Raji (cell line): ENCODE measurements around the gene DMAC2L.
A peak's percentile ranks its signal among the peaks of the same experiment; 100 is the strongest.

ENCODE experiments used
- POLR2A ChIP-seq: IDR thresholded peaks from 2 replicates; pipeline ENCODE4 v1.6.1; 2011; ENCODE audit warnings: low read depth, low read length, control low read depth; ENCODE audit not compliant: insufficient read depth

The DMAC2L gene

DNA sequence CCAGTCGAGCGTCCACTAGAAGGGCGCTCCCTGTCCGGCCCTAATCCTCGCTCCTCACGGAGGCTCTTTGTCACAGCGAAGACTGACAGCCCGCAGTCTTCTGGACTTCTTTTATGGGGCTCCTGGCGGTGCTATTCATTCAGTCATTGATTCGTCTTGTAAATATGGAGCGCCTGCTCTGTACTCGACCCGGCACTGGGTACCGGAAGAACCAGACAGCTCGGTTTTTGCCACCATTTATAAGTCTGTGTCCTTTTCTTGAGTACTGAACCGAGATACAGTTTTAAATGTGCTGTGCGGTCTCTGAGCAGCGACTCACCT lies 570 bp downstream of the DMAC2L start:
- peak; percentile 70; the same call in 1 of the 2 replicates for TF ChIP-seq POLR2A

DNA sequence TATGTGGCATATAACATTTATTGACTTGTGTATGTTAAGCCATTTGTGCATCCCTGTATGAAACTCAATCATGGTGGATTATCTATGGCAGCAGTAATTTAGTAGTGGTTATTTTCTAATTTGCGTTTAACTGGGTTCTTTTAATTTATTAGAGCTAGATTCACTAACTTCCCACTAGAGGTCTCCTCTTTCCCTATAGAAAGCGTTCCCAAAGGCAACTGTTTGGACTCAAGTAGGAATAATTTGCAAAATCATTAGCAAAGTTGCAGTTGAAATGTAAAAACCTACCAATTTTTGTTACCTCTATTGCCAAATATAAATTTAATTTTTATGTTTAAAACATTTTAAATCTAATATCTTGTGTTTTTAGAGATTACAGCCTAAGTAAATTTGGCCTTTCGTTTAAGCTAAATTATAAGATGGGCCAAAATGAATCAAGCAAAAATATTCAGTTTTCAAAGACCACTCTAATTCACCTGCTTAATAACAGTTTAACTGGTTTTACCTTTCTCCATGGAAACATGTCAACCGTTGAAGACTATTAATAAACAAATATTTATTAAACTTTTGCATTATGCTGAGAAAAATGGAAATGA lies 6.0 kb downstream of the DMAC2L start:
- no peak for TF ChIP-seq POLR2A

DNA sequence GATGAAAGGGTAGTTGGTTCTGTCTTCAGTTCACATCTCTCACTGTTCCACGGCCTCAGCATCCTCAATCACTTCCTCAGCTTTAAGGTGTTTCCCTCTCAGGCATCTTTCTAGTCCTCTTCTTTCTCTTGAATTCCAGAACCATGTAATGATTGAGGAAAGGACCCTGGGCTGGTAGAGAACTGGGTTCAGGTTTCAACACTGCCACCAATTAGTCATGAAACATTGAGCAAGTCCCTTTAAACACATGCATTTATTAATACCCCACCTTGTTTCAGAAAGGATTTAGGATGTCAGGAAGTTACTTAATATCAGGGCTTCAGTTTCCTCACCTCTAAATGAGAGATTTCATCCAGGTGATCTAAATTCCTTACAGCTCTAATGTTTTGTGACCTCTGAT lies 7.2 kb downstream of the DMAC2L start:
- no peak for TF ChIP-seq POLR2A

DNA sequence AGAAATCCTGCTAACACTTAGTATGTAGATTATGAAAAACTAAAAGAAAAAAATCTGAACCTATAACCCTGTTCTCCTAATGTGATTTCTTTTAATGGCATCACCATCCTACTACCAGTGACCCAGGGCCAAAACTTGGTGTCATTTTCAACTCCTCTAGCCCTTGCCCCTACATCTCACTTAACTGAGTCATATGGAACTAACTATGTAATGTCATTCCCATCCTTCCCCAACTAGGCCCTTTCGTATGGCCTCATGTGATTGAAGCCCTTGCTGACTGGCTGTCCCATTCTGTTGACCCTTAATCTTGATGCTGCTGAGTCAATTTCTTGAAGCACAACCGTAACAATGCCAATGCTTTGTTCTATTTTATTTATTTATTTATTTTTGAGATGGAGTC lies 7.6 kb downstream of the DMAC2L start:
- no peak; the same call in 1 of the 2 replicates for TF ChIP-seq POLR2A

DNA sequence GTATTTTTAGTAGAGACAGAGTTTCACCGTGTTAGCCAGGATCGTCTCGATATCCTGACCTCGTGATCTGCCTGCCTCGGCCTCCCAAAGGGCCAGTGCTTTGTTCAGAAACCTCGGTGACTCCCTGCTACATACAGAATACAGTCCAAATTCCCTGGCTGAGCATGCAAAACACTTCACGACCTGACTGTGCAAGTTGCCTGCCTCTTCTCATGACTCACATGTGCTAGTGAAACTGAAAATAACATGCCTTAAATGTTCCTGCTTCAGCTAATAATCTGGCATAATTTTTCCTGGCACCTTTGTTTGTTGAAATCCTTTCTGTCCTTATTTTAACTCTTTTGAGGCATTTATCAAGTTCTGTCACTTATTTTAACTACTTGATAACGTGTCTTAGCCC lies 8.2 kb downstream of the DMAC2L start:
- peak; percentile 4; the same call in 1 of the 2 replicates for TF ChIP-seq POLR2A

DNA sequence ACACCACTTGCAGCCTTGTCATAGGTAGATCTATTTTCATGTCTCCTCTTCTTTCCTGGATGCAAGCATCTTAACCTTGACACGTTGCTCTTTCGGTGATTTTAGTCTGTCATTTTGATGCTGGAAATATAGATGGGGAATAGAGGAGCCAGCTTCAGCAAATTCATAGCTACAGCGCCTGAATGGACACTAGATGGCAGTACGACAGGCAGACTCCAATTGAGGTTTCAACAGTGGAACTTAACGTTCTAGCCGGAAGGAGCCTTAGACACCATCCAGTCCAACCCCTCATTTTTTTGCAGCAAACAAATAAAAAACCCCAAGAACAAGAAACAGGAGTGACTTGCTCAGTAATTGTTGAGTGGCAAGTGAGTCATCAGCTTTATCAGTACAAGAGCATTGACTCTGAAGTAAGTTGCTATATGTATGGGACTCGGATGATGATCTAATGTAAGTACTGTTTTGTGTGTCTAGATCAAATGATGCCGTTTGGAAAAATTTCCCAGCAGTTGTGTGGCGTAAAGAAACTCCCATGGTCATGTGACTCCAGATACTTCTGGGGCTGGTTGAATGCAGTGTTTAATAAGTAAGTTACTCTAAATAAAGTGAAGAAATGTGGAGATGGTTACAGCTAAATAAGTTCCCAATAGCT lies 9.0 kb downstream of the DMAC2L start:
- no peak; the same call in 1 of the 2 replicates for TF ChIP-seq POLR2A

DNA sequence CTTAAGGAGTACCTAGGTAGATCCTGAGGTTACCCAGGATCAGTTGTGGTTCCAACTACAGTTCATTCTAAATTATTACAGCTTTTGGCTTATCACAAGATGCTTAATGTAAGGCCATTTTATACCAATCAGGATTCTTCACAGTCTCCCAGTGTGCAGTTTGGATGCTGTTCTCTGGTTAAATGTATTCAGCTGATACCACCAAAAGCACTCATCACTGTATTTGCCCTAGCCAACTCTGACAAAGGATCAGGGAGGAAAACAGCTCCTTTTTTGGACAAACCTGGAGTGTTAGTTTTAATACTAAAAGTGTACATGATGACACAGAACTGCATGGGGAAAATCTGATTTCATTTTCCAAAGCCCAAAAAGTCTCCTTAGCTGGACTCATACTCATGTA lies 19.5 kb downstream of the DMAC2L start:
- no peak for TF ChIP-seq POLR2A

DNA sequence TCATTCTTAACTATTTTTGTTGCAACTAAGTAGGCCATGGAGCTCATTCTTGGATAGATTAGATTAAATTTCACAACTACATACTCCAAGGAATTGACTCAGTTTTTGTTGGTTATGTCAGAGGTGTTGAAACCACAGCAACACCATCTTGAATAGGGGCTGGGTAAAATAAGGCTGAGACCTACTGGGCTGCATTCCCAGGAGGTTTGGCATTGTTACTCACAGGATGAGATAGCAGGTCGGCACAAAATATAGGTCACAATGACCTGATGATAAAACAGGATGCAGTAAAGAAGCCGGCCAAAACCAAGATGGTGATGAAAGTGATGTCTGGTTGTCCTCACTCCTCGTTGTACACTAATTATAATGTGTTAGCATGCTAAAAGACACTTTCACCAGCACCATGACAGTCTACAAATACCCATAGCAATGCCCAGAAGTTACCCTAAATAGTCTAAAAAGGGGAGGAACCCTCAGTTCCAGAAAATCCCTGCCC lies 20.9 kb downstream of the DMAC2L start:
- no peak for TF ChIP-seq POLR2A

DNA sequence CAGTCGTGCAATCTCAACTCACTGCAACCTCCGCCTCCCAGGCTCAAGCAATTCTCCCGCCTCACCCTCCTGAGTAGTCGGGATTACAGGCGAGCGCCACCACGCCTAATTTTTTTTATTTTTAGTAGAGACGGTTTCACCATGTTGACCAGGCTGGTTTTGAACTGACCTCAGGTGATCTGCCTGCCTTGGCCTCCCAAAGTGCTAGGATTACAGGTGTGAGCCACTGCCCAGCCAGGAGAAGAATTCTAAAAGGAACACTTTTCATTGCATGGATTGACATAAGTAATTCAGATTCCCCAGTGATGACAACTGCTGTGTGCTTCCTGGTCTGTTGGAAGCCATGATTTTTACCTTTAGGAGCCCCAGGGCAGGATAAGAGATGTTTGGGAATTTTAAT lies 22.1 kb downstream of the DMAC2L start:
- TF ChIP-seq POLR2A: no peak

DNA sequence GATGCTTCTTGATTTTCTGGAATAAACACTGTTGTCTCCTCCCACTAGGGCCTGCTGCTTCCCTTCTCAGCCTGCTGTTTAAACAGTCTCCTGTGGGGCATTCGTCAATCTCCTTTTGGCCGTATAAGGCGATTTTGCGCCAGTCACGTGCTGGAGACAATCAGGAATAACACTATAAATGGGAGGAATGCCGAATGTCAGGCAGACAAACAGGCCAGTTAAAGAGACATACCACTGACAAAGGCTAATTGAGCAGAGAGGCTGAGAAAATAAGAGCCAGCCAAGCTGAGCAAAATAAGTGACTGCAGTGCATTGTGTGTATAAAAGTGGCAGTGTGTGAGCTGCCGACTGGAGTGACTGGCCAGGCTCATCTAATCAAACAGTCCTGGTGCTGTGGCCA lies 23.3 kb downstream of the DMAC2L start:
- no peak for TF ChIP-seq POLR2A

DNA sequence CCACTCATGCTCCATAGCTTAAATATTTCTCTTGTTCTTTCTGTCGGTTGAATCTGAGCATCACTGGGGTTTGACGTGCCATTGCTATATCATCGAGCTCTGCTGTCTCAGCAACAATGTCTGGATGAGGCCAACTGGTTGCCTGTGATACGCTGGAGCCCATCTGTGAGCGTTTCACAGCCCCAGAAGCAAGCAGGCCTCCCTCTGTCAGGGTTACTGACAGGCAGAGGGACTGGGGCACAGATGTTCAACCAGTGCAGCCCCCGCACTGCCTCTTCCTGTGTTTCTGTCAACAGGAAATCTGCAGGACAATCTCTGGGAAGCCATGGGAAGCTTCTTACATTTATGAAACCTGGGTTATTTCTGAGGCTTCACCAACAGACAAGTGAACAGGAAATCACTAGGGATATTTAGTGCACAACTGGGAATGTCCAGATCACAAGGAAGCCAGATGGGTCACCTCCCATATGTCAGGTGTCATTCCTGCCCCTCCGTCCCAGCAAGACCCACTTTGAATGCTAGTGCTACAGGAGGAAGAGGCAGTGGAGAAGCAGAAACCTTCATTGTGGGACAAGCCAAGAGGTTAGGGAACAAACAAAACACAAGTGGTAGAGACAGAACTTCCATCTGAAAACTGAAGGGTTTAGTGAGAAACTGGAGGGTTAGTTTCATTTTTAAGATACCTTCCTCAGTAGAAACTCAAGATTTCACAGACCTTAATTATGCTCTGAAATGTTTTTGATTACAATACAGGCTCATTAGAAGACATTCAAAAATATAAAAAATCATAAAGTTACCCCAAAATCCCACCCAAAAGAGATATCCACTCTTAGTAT lies 24.1 kb downstream of the DMAC2L start:
- TF ChIP-seq POLR2A: no peak

DNA sequence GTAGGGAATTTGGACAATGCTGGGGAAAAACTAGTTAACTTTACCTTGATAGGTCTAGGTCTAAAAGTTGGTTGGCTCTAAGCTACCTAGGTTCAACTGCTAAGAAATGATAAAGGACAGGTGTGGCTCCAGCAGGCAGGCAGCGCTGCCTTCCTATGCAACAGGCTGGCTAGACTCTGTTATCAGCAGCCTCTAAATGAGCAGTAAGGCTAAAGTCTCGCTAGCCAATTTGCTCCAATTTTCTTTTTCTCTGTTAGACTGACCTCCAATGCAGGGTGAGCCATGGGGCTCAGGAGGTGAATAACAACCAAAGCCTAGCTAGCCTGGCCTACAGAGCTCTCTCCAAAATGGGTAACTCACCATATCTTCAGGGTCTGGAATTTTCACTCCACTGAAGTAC lies 26.5 kb downstream of the DMAC2L start:
- TF ChIP-seq POLR2A: no peak

DNA sequence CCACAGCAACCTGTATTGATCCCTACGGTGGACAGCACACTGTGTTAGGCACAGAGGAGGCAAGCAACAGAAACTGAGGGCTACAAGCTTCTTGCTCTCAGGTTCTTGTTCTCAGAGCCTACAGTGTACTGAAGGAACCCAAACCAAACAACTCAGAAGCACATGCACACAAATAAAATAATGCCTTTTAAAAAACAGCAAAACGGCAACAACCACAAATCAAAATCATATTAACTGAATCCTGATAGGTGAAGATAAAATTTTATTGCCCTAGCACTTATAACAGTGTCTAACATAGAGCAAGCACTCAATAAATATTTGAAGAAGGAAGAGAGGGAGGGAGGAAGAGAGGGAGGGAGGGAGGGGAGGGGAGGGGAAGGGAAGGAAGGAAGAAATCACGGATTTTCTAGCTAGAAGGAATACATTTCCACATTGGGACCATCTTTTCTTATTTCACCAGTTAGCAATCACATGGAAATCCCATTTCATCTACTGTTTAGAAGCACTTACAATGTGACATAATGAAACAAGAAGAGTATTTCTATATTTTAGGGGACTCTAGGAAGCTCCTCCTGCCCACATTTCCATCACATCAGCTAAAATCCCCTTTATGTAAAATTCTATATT lies 27.2 kb downstream of the DMAC2L start:
- TF ChIP-seq POLR2A: no peak

DNA sequence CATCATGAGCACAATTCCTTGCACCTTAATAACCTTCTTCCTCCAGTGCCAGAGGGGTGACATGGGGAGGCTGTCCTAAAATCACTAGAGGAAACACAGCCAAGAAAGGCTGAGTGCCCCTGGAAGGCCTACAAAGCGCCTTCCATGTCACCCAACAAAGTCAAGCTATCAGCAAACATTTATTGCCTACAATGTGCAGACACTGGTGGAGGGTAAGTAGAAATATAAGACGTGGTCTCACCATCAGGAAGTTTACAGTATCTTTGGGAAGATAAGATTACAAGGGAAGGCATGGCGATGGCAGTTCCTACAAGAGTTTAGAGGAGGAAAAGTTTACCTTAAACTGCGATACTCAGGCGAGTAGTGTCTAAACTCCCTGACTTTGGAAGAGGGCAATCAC lies 27.9 kb downstream of the DMAC2L start:
- TF ChIP-seq POLR2A: no peak

DNA sequence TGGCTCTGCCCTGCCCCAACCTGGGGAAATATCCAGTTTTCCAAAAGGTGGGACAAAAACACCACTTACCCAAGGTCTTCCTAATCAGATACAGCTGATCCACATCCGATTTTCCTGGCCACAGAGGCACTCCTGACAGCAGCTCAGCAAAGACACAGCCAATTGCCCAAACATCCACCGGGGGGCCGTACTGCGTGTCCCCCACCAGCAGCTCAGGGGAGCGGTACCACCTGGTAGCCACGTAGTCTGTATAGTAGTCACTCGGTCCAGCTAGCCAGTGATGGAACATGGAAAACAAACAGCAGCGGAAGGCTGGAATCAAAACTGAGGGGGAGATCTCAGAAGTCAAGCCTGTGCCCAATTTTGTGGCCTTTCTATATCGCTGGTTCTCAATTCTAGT lies 28.8 kb downstream of the DMAC2L start:
- TF ChIP-seq POLR2A: no peak

DNA sequence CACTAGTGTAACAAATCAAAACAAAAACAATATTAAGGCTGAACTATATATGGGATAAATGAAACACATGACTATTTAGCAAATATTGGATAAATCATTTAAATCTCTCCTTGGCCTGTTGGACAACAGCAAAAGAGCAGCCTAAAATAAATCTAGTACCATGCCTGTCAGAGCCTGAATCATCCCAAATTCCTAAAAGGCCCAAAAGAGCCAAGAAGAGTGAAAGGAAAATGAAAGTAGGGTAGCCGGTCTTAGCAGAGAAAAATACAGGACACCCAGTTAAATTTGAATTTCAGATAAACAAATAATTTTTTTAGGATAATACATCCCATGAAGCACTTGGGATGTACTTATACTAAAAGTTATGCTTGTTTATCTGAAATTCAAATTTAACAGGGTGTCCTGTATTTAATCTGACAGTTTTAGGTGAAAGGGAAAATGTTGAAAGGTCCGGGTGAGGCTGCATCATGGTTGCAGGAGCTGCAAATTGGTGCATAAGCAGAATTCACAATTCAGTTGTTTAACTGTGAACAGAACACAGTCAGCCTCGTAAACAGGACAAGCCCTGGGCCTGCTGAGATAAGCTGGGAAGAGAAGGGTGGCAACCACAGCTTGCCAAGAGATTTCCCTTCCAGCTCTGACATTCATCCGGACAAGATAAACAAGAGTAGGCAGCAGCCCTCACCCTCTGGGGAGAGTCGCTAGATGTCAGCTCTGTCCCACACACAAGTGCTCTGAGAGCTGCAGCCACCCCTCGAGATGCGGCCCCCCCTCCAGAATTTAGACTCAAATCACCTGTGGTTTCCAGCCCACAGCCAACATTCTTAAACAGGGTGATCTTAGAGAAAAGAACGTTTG lies 30.3 kb downstream of the DMAC2L start:
- TF ChIP-seq POLR2A: no peak
